AG09309 (cell line): ENCODE data around the gene CACNA1C.

Experiments
- DNase-seq: peaks from one replicate; pipeline ENCODE4 v3.0.0-alpha.2; 2010; ENCODE audit warnings: low read depth
- H3K4me3 ChIP-seq: 2 replicates; pipeline ENCODE4 v1.5.1; 2011; ENCODE audit warnings: mild to moderate bottlenecking, low read depth, low read length, moderate library complexity; ENCODE audit not compliant: control insufficient read depth
- CTCF ChIP-seq: IDR thresholded peaks from 2 replicates; pipeline ENCODE4 v1.5.1; 2011; ENCODE audit warnings: mild to moderate bottlenecking, low read depth, low read length, inconsistent platforms; ENCODE audit not compliant: insufficient read depth, control insufficient read depth; ENCODE audit errors: missing control alignments

The CACNA1C gene

DNA sequence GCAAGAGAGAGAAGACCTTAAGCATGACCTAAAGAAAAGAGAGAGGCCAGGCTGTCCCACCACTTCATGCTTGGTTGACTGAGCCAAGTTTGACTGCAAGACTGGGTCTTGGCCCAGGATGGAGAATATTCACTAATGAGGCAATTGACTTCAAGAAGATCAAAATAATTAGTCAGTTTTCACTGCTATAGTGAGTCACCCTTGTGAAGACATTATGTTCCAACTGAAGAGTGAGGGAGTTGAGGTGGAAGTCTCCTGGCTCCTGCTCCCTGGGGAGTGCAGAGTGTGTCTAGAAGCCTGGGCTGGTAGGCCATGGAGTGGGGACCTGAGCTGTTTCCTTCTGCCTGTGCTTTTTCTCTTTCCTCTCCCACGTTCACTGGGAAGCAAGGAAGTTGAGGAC is 117.6 kb downstream of the CACNA1C start:
- DNase-seq = no peak
- no peak overlapping the region for H3K4me3 ChIP-seq
- no peak for TF ChIP-seq CTCF

DNA sequence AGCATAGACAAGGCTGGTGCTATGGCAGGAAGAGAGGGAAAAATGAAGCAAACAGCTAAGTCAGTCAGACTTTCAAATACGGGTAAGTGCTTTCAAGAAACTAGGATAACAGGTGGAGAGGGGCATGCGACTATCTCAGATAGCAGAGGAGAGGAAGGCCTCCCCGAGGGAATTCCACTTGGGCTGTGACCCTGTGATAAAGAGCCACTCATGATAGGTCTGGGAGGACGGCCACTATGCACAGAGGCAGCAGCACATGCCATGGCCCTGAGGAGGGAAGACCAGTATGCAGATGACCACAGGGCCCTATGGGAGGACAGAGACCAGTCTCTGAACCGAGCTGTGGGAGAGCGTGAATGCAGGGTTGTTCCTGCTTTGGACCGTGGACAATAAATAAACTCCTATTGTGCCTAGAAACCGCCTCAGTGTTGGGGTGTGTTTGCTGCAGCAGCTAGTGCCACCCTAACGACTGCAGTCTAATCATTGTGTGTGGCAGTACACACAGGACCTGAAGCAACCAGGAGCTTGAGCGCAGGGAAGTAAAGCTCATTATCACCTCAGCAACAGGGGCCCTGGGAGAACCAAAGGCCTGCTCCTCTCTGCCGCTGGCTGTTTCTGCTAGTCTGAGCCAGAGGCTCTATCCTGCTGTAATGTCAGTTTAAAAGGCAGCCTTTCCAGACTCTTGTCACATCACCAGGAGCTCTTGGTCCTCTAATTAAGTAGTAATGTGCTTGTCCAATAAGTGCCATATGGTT is 119.1 kb downstream of the CACNA1C start:
- DNase-seq = no peak
- no peak for TF ChIP-seq CTCF

DNA sequence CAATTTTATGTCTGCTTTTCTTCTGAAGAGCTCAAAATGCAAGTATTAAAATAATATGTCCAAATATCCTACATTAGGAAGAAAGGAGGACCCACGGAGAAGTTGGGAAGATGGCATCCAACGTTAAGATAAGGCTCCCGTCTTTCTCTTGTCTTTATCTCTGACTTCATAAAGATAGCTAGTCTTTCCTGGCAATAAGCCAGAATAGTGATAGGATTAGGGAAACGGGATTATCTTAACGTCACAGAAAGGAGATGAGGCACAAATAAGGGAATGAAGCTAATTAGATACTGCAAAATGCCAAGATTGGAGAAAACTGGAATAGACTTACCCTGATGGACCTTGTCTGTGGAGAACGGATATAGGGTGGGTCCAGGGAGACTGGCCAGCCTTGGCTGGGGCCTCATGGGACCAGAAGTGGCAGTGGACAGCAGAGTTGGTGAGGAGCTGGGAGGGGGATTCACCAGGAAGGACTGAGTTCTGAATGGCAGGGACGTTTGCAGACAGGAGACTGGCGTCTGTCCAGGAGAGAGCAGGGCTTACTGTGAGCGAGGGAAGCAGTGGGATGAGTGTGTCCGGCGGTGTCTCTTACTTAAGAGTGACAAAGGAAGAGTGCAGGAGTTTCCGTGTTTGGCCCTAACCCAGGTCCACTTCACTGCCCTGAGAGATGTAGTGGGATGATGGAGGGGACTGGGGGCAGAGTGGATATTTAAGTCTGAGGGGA is 119.9 kb downstream of the CACNA1C start:
- no peak for TF ChIP-seq CTCF
- DNase-seq = no peak

More for the DNA sequence above, 119.1 kb downstream of the CACNA1C start:
- H3K4me3 ChIP-seq = no peak overlapping the region

GRCh38 chr12:2173971-2174370 is 121.2 kb downstream of the CACNA1C start:
- DNase-seq = no peak
- TF ChIP-seq CTCF = no peak
- no peak overlapping the region for H3K4me3 ChIP-seq

More for the DNA sequence above, 119.9 kb downstream of the CACNA1C start:
- H3K4me3 ChIP-seq = no peak overlapping the region

GRCh38 chr12:2177003-2177402 is 124.2 kb downstream of the CACNA1C start:
- no peak for TF ChIP-seq CTCF
- DNase-seq = no peak
- no peak overlapping the region for H3K4me3 ChIP-seq

GRCh38 chr12:2177751-2178150 is 125.0 kb downstream of the CACNA1C start:
- no peak overlapping the region for H3K4me3 ChIP-seq
- no peak for TF ChIP-seq CTCF
- no peak for DNase-seq
